Loucy (cell line): ENCODE measurements around the gene PIK3R5.

ENCODE experiments used
- H2AFZ ChIP-seq: fragments of 200-600 bp; sonication (generic); 2 replicates; pipeline ENCODE4 v1.6.0; 2016; ENCODE audit warnings: antibody characterized with exemption, mild to moderate bottlenecking, low read length, moderate library complexity
- H3F3A ChIP-seq: fragments of 200-600 bp; 2 replicates; pipeline ENCODE4 v1.6.0; 2016; ENCODE audit warnings: antibody characterized with exemption, low read depth, mild to moderate bottlenecking
- H3K27me3 ChIP-seq: fragments of 200-600 bp; sonication (generic); 2 replicates; pipeline ENCODE4 v1.6.1; 2014; ENCODE audit warnings: low read length, mild to moderate bottlenecking; ENCODE audit not compliant: insufficient read depth, poor library complexity, severe bottlenecking
- H3K36me3 ChIP-seq: fragments of 200-600 bp; sonication (generic); 2 replicates; pipeline ENCODE4 v1.6.1; 2016; ENCODE audit warnings: low read length; ENCODE audit not compliant: insufficient read depth
- H3K4me1 ChIP-seq: fragments of 200-600 bp; sonication (generic); 2 replicates; pipeline ENCODE4 v1.5.1; 2014; ENCODE audit warnings: low read length, mild to moderate bottlenecking; ENCODE audit not compliant: insufficient read depth, poor library complexity, severe bottlenecking
- H3K4me2 ChIP-seq: fragments of 200-600 bp; sonication (generic); 2 replicates; pipeline ENCODE4 v1.6.0; 2014; ENCODE audit warnings: antibody characterized with exemption, low read length, low read depth, mild to moderate bottlenecking; ENCODE audit not compliant: poor library complexity, severe bottlenecking
- H3K4me3 ChIP-seq: fragments of 200-600 bp; sonication (generic); 2 replicates; pipeline ENCODE4 v1.5.1; 2014; ENCODE audit warnings: low read length, mild to moderate bottlenecking, mixed read lengths; ENCODE audit not compliant: poor library complexity, severe bottlenecking
- H3K79me2 ChIP-seq: fragments of 200-600 bp; sonication (generic); 2 replicates; pipeline ENCODE4 v1.6.1; 2014; ENCODE audit warnings: low read length; ENCODE audit not compliant: insufficient read depth
- H3K9ac ChIP-seq: fragments of 200-600 bp; sonication (generic); 2 replicates; pipeline ENCODE4 v1.6.0; 2014; ENCODE audit warnings: mild to moderate bottlenecking, low read depth, low read length, moderate library complexity; ENCODE audit not compliant: poor library complexity, severe bottlenecking
- H3K9me2 ChIP-seq: fragments of 200-600 bp; sonication (generic); replicated peaks from 2 replicates; pipeline ENCODE4 v1.6.1; 2016; ENCODE audit warnings: low read depth, low read length, mixed read lengths
- H3K9me3 ChIP-seq: fragments of 200-600 bp; sonication (generic); 2 replicates; pipeline ENCODE4 v1.6.1; 2014; ENCODE audit warnings: mild to moderate bottlenecking, antibody characterized with exemption, low read length, low read depth; ENCODE audit not compliant: insufficient read depth
- H4K20me1 ChIP-seq: fragments of 200-600 bp; sonication (generic); 2 replicates; pipeline ENCODE4 v1.6.0; 2014; ENCODE audit warnings: antibody characterized with exemption, low read length, mild to moderate bottlenecking; ENCODE audit not compliant: insufficient read depth, poor library complexity, severe bottlenecking
- CTCF ChIP-seq: fragments of 200-600 bp; sonication (generic); conservative IDR thresholded peaks from 2 replicates; pipeline ENCODE4 v1.5.1; 2014; ENCODE audit warnings: mild to moderate bottlenecking, antibody characterized with exemption, low read length
- EZH2phosphoT487 ChIP-seq: fragments of 200-600 bp; IDR thresholded peaks from 2 replicates; pipeline ENCODE4 v1.6.1; 2018; ENCODE audit warnings: antibody characterized with exemption, mild to moderate bottlenecking, moderate library complexity, borderline replicate concordance

PIK3R5 gene

GRCh38 chr17:8884336-8884990 lies 81.0 kb downstream of the PIK3R5 start:
- Histone ChIP-seq H2AFZ (no peak overlapping the region), H3K4me1 (no peaks in the 10 kb centered on the region), H3K9me2 (no peaks in the 10 kb centered on the region), H4K20me1 (no peaks in the 10 kb centered on the region), H3K79me2 (no peaks in the 10 kb centered on the region), H3K4me3 (no peak overlapping the region), H3K9ac (no peak overlapping the region), H3K27me3 (no peaks in the 10 kb centered on the region), H3F3A (no peaks in the 10 kb centered on the region), H3K36me3 (peaks cover 30% of the 10 kb centered on the region; the same call in 1 of the 2 replicates), H3K9me3 (no peaks in the 10 kb centered on the region), H3K4me2 (no peak overlapping the region)
- TF ChIP-seq CTCF, result no peak
- no peak for TF ChIP-seq EZH2phosphoT487

GRCh38 chr17:8883353-8883752 lies 82.2 kb downstream of the PIK3R5 start:
- Histone ChIP-seq H3K79me2 (no peaks in the 10 kb centered on the region), H3F3A (no peaks in the 10 kb centered on the region), H3K4me3 (no peak overlapping the region), H2AFZ (no peak overlapping the region), H3K27me3 (no peaks in the 10 kb centered on the region), H4K20me1 (no peaks in the 10 kb centered on the region), H3K4me1 (no peaks in the 10 kb centered on the region), H3K9me2 (no peaks in the 10 kb centered on the region), H3K9ac (no peak overlapping the region), H3K4me2 (no peak overlapping the region), H3K36me3 (peaks cover 34% of the 10 kb centered on the region; the same call in 1 of the 2 replicates), H3K9me3 (no peaks in the 10 kb centered on the region)
- no peak for TF ChIP-seq EZH2phosphoT487
- no peak for TF ChIP-seq CTCF

DNA sequence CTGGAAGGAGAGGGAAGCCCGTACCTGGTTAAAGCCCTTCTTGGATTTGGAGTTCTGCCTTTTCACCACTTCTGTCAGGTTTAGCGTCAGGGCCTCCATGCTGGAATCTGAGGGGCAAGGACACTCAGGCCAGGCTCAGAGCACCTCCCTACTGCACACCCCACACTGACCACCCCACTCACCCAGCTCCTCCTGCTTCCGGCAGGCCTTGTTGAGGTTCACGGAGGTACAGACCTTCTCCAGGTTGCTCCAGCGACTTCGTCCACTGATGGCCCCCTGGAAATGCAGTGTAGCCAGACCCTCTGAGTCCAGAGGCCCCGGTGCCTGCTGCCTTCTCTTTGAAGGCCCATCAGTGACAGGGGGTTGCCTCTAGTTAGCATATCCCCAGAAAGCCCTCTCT lies 83.9 kb downstream of the PIK3R5 start:
- no peaks in the 10 kb centered on the region for H3K79me2 ChIP-seq
- H3K27me3 ChIP-seq, result no peaks in the 10 kb centered on the region
- H3K4me3 ChIP-seq, result no peak overlapping the region
- no peak overlapping the region for H2AFZ ChIP-seq
- H3K36me3 ChIP-seq, result peaks cover 34% of the 10 kb centered on the region; the same call in 1 of the 2 replicates
- H4K20me1 ChIP-seq, result no peaks in the 10 kb centered on the region
- no peaks in the 10 kb centered on the region for H3K9me2 ChIP-seq
- H3K4me2 ChIP-seq, result no peak overlapping the region
- H3K9ac ChIP-seq, result no peak overlapping the region
- no peaks in the 10 kb centered on the region for H3F3A ChIP-seq
- TF ChIP-seq CTCF (no peak), EZH2phosphoT487 (no peak)
- no peaks in the 10 kb centered on the region for H3K9me3 ChIP-seq
- H3K4me1 ChIP-seq, result no peaks in the 10 kb centered on the region
